ENCODE data around the gene AQP7. TPM values are rescaled to one million over a fixed set of nuclear protein-coding genes. Genes with fewer than 3 reads are reported as not detected.

AQP7 gene
- polyA plus RNA-seq, 1 donor from 2014 or later = not detected

DNA sequence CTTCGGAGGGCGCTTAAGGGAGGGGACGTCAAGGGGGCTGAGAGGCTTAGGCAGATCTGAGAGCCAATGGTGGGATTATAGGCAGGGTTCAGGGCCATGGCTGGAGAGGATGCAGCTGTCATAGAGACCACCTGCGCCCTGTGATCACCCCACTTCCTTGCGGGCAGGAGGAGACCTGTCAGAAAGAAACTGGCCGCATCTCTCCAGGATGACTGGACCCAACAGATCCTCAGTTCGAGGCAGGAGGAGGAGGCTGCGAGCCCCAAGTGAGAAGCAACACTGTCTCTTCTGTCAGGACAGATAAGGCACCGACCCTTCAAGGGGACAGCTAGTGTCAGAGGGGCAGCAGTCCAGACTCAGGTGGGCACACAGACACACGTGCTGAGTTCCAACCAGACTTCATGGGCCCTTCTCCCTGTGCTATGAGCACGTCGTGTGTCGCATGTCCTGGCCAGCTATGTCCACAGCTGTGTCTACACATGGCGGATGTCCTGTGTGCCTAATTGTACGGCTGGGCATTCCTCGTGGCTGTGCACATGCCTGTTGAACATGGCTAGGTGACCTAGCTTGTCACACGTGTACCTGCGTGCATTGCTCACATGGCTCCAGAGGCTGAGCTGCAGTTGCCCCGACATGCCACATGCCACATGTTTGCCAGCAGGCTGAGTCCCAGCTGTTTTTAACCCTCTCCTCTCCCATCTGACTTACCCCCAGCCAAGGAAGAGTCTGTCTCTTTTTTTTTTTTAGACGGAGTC is 45.6 kb upstream of the AQP7 start:
- Histone ChIP-seq H3K9me2 (ENCODE audit: insufficient read depth, low read length) (no peaks in the 10 kb centered on the region), H3K79me2 (replicated peaks; ENCODE audit: insufficient read depth, low read length) (no peaks in the 10 kb centered on the region), H4K20me1 (ENCODE audit: insufficient read depth) (no peaks in the 10 kb centered on the region), H3K36me3 (ENCODE audit: insufficient read depth, low read length) (no peaks in the 10 kb centered on the region), H3K9ac (ENCODE audit: low read length) (peak overlapping the region; percentile 39), H3K4me3 (ENCODE audit: low read length) (peak overlapping the region; percentile 60), H3K4me2 (ENCODE audit: low read length) (no peak overlapping the region), H3K27me3 (ENCODE audit: insufficient read depth, low read depth, low read length) (peaks cover 9% of the 10 kb centered on the region), H3K27ac (ENCODE audit: low read length) (no peak overlapping the region), H2AFZ (ENCODE audit: low read depth, low read length) (peak overlapping the region; percentile 2), H3K9me3 (ENCODE audit: low read length) (no peaks in the 10 kb centered on the region), H3F3A (ENCODE audit: insufficient read depth, low read length, poor library complexity, severe bottlenecking) (no peaks in the 10 kb centered on the region)
- TF ChIP-seq, protein P1, sequence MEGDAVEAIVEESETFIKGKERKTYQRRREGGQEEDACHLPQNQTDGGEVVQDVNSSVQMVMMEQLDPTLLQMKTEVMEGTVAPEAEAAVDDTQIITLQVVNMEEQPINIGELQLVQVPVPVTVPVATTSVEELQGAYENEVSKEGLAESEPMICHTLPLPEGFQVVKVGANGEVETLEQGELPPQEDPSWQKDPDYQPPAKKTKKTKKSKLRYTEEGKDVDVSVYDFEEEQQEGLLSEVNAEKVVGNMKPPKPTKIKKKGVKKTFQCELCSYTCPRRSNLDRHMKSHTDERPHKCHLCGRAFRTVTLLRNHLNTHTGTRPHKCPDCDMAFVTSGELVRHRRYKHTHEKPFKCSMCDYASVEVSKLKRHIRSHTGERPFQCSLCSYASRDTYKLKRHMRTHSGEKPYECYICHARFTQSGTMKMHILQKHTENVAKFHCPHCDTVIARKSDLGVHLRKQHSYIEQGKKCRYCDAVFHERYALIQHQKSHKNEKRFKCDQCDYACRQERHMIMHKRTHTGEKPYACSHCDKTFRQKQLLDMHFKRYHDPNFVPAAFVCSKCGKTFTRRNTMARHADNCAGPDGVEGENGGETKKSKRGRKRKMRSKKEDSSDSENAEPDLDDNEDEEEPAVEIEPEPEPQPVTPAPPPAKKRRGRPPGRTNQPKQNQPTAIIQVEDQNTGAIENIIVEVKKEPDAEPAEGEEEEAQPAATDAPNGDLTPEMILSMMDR (IDR thresholded peaks at IDR 0.05; ENCODE audit: poor library complexity, severe bottlenecking) = no peak
- TF ChIP-seq EZH2 (IDR thresholded peaks at IDR 0.05; ENCODE audit: borderline replicate concordance, insufficient read depth, low read length, poor library complexity, severe bottlenecking) (no peak), MXI1 (conservative IDR thresholded peaks at IDR 0.05; ENCODE audit: poor library complexity, severe bottlenecking) (no peak), TAF1 (IDR thresholded peaks at IDR 0.05; ENCODE audit: low read depth) (no peak), EP300 (conservative IDR thresholded peaks at IDR 0.05; ENCODE audit: poor library complexity, severe bottlenecking) (no peak), POLR2AphosphoS5 (IDR thresholded peaks at IDR 0.05) (no peak), RAD21 (conservative IDR thresholded peaks at IDR 0.05) (no peak), SMC3 (conservative IDR thresholded peaks at IDR 0.05; ENCODE audit: poor library complexity) (no peak)
- TF ChIP-seq, protein P2, sequence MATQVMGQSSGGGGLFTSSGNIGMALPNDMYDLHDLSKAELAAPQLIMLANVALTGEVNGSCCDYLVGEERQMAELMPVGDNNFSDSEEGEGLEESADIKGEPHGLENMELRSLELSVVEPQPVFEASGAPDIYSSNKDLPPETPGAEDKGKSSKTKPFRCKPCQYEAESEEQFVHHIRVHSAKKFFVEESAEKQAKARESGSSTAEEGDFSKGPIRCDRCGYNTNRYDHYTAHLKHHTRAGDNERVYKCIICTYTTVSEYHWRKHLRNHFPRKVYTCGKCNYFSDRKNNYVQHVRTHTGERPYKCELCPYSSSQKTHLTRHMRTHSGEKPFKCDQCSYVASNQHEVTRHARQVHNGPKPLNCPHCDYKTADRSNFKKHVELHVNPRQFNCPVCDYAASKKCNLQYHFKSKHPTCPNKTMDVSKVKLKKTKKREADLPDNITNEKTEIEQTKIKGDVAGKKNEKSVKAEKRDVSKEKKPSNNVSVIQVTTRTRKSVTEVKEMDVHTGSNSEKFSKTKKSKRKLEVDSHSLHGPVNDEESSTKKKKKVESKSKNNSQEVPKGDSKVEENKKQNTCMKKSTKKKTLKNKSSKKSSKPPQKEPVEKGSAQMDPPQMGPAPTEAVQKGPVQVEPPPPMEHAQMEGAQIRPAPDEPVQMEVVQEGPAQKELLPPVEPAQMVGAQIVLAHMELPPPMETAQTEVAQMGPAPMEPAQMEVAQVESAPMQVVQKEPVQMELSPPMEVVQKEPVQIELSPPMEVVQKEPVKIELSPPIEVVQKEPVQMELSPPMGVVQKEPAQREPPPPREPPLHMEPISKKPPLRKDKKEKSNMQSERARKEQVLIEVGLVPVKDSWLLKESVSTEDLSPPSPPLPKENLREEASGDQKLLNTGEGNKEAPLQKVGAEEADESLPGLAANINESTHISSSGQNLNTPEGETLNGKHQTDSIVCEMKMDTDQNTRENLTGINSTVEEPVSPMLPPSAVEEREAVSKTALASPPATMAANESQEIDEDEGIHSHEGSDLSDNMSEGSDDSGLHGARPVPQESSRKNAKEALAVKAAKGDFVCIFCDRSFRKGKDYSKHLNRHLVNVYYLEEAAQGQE (IDR thresholded peaks at IDR 0.05; ENCODE audit: borderline replicate concordance) = no peak

DNA sequence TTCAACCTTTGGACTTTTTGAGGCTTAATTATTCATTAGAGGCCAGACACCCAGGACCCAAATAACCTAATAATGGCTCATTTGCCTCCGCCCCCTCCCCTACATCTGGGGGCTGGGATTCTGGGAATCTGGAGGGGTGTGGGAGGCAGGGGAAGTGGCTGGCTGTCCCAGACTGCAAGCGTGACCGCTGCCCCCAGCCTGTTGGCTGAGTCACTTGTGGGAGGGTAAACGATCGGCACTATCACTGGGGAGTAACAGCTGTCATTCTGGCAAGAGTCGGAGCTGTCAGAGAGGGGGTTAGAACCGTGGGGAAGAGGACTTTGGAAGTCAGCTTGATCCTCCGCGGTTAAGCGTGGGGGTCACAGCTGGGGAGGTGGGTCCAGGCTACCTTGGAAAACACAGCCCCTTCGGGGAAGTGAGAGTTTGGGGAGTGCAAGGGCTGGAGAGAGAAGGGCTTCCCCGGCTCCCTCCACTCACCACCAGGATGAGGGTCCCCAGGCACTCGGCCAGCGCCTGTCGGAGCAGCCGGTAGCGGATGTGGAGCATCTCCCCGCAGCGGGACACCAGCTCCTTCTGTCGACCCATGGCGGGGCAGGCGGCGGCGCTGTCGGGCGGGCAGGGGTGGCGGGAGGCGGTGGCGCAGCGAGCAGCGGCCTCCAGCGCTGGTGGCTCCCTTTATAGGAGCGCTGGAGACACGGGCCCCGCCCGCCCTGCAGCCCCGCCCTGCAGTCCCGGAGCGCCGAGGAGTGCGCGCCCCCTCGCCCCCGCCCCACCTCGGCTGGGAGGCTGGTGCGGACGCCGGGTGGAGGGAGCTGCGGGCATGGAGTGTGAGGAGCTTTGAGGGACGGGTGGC is 44.8 kb upstream of the AQP7 start, which contains the start of gene AQP3:
Gene AQP3 (minus strand): TSS at position 648 of the 853 bp plus-strand sequence. CDS start 63 bp downstream, at position 585.
- Histone ChIP-seq H4K20me1 (ENCODE audit: insufficient read depth) (no peaks in the 10 kb centered on the region), H3F3A (ENCODE audit: insufficient read depth, low read length, poor library complexity, severe bottlenecking) (no peaks in the 10 kb centered on the region), H3K4me3 (ENCODE audit: low read length) (peak within 1 kb of the TSS; percentile 60), H3K79me2 (replicated peaks; ENCODE audit: insufficient read depth, low read length) (no peaks in the 10 kb centered on the region), H2AFZ (ENCODE audit: low read depth, low read length) (peak within 1 kb of the TSS; percentile 2), H3K9me2 (ENCODE audit: insufficient read depth, low read length) (no peaks in the 10 kb centered on the region), H3K9me3 (ENCODE audit: low read length) (no peaks in the 10 kb centered on the region), H3K4me2 (ENCODE audit: low read length) (no peak within 1 kb of the TSS), H3K9ac (ENCODE audit: low read length) (peak within 1 kb of the TSS; percentile 39), H3K36me3 (ENCODE audit: insufficient read depth, low read length) (no peaks in the 10 kb centered on the region), H3K27ac (ENCODE audit: low read length) (no peak within 1 kb of the TSS), H3K27me3 (ENCODE audit: insufficient read depth, low read depth, low read length) (peaks cover 9% of the 10 kb centered on the region)
- TF ChIP-seq SMC3 (conservative IDR thresholded peaks at IDR 0.05; ENCODE audit: poor library complexity) (no peak), POLR2AphosphoS5 (IDR thresholded peaks at IDR 0.05) (no peak), MXI1 (conservative IDR thresholded peaks at IDR 0.05; ENCODE audit: poor library complexity, severe bottlenecking) (no peak), EP300 (conservative IDR thresholded peaks at IDR 0.05; ENCODE audit: poor library complexity, severe bottlenecking) (no peak), EZH2 (IDR thresholded peaks at IDR 0.05; ENCODE audit: borderline replicate concordance, insufficient read depth, low read length, poor library complexity, severe bottlenecking) (no peak), RAD21 (conservative IDR thresholded peaks at IDR 0.05) (no peak)
- TF ChIP-seq, protein P2 (IDR thresholded peaks at IDR 0.05; ENCODE audit: borderline replicate concordance) = no peak
- TF ChIP-seq, protein P1 (IDR thresholded peaks at IDR 0.05; ENCODE audit: poor library complexity, severe bottlenecking) = peak; percentile 37

All from neural cell (in vitro differentiated cells).